Measurements from ENCODE around the gene SMARCA4.
A peak's percentile ranks its signal among the peaks of the same experiment; 100 is the strongest.

Gene SMARCA4

DNA sequence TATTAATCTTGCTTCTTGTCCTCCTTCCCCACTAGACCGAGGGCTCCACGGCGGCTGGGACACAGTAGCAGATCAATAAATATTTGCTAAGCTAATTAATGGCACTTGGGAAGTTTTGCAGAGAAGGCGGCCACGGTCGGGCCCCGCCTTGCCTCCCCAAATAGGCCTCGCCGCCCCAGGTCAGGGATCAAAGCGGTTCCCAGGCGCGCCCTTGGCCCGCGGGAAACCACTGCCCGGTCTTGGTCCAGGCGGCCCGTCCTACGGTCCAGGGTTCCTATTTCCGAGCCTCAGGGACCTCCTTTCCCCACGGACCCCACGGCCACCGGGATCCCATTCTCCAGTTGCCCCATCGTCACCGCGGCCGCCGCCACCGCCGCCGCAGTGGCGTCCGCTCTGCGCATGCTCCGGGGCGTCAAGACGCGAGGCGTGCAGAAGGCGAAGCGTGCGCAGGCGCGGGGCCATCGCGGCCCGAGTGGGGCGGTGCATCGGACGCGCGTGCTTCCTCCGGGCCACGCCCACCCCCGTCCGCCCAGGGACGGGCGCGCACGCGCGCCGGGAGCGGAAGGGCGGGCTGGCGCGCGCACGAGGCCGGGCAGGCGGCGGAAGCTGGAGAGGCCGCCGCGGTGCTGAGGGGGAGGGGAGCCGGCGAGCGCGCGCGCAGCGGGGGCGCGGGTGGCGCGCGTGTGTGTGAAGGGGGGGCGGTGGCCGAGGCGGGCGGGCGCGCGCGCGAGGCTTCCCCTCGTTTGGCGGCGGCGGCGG, at the start of gene SMARCA4:
TSS of gene SMARCA4 (plus strand) at position 717 of the 759 bp plus-strand sequence. CDS start 23,122 bp downstream, outside the sequence.
- peak; percentile 97 for DNase-seq

DNA sequence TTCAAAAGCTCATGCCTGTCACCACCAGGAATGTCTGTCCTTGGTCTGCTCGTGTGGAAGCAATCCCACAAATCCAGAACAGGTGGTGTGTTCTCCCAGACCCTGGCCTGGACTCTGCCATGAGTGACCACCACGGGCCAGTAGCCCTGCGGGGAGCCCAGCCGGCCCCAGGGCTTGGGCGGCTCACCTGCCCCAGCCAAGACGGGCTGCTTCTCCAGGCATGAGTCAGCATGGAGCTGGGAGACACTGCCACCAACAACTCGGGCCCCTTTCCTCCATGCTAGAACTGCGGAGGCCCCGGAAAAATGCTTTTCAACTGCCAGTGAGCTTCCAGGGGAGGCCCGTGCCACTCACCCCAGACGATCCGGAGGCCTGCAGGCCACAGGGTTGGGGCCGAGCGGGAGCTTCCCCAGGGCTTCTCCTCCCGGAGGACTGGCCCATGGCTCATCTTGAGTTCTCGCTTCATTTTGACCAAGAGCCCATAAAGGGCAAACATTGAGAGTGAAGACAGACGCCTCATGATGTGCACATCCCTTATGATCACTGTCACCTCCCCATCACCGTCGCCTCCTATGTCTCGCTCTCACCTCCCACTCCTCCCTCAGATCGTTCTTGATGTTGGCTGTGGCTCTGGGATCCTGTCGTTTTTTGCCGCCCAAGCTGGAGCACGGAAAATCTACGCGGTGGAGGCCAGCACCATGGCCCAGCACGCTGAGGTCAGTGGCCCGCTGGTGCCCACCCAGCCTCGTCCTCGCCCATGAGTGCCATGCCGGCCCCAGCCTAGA, 49.1 kb upstream of the SMARCA4 start:
- no peak for DNase-seq

GRCh38 chr19:10912619-10913018, 48.2 kb upstream of the SMARCA4 start:
- no peak for DNase-seq

DNA sequence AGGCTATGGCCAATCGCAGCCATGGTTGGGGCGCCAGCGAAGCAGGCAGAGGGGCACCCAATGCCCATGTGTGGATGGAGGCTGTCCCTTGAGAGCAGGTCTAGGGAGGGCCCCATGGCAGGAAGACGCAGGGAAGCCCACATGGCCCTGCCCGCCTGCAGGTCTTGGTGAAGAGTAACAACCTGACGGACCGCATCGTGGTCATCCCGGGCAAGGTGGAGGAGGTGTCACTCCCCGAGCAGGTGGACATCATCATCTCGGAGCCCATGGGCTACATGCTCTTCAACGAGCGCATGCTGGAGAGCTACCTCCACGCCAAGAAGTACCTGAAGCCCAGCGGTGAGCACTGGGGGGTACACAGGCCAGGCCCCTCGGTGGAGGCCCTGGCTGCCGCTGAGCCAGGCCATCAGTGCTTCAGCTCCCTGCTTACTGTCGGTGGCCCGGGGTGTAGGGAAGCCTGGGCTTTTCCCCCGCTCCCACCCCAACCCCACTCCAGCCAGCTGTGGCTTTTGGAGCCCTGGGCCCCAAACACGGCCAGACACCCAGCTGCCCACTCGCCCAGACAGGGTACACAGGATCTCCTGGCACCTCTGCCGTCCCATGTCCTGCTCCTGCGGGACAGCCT, 47.0 kb upstream of the SMARCA4 start:
- no peak for DNase-seq

GRCh38 chr19:10915130-10916091, 45.4 kb upstream of the SMARCA4 start:
- DNase-seq = no peak

GRCh38 chr19:10916602-10917001, 44.2 kb upstream of the SMARCA4 start:
- DNase-seq = no peak

DNA sequence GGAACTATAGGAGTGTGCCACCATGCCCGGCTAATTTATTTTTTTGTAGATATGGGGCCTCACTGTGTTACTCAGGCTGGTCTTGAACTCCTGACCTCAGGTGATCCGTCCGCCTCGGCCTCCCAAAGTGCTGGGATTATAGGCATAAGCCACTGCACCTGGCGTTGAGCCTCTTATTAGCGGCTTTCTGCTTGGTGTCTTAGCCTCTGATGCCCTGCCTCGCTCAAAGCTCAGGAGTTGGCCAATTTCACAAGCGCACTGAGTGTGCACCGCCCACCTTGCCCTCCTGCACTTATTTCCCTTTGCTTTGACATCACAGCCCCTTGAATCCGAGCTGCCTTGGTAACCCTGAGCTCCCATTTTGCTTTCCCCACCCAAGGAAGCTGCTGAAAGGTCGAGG, 42.5 kb upstream of the SMARCA4 start:
- DNase-seq = no peak

DNA sequence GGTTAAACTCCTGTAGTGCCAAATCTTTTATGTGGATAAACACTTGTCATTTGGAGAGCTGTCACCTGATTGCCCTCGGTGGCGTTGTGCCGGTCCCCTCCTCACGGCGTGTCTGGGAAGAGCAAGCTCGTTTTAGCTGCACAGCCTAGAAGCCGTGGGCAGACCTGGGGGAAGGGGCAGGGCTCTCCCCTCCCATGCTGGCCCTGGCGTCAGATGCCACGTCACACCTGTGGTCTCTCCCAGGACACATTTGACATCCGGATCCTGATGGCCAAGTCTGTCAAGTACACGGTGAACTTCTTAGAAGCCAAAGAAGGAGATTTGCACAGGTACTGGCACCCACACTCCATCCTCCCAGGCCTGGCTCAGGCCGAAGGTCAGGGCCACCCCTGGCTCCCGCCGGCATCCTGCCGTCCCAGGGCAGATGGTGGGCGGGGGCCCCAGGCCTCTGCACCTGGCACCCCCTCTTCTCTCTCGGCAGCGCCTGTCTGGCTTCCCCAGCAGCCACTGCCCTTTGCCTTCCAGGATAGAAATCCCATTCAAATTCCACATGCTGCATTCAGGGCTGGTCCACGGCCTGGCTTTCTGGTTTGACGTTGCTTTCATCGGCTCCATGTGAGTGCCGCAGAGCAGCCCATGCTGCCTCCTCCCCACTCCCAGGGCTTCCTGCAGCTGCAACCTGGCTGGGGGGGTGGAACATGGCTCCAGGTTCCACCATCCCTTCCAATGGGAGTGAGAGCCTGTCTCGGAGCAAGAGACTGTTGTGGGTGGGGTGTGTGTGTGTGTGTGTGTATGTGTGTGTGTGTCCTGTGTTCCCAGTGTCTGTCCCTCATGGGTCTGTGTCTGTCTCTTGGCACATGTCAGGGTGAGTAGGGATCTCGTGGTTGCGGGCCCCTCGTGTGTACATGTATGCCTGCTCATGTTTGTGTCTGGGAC, 41.2 kb upstream of the SMARCA4 start:
- DNase-seq = no peak

DNA sequence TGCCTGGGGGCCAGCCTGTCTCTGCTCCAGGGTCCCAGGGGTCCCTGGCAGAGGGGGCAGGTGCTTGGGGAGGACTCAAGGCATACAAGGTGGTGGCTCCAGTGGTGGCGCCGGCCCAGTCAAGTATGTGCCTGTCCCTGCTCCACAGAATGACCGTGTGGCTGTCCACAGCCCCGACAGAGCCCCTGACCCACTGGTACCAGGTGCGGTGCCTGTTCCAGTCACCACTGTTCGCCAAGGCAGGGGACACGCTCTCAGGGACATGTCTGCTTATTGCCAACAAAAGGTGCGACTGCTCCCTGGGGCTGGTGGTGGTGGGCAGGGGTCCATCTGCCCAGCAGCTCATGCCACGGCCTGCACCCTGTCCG, 40.6 kb upstream of the SMARCA4 start:
- no peak for DNase-seq

DNA sequence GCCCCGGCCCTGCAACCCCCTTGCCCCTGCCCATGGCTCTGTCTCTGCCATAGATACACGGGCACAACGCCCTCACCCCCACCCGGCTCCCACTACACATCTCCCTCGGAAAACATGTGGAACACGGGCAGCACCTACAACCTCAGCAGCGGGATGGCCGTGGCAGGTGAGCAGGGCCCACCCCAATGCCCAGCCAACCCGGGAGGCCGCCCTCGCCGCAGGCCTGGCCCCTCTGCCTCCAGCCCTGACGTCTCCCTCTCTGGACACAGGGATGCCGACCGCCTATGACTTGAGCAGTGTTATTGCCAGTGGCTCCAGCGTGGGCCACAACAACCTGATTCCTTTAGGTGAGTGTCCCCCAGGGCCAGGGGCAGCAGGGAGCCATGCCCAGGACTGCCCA, 40.0 kb upstream of the SMARCA4 start:
- DNase-seq = no peak

DNA sequence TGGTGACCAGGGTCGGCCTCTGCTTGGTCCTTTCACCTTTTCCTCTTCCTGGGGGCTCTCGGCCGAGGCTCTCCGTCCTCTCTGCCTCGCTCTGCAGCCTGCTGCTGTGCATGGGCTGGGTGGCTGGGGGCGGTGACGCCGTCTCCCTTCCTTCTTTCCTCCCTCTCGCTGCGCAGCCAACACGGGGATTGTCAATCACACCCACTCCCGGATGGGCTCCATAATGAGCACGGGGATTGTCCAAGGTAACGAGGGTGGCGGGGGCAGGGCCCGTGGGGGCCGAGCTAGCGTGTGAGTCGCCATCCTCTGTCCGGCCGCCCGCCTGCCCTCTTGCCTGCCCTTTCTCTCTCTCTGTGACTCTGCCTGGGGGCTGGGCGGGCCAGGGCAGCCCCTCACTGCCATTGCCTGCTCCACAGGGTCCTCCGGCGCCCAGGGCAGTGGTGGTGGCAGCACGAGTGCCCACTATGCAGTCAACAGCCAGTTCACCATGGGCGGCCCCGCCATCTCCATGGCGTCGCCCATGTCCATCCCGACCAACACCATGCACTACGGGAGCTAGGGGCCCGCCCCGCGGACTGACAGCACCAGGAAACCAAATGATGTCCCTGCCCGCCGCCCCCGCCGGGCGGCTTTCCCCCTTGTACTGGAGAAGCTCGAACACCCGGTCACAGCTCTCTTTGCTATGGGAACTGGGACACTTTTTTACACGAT, 39.5 kb upstream of the SMARCA4 start:
- no peak for DNase-seq

DNA sequence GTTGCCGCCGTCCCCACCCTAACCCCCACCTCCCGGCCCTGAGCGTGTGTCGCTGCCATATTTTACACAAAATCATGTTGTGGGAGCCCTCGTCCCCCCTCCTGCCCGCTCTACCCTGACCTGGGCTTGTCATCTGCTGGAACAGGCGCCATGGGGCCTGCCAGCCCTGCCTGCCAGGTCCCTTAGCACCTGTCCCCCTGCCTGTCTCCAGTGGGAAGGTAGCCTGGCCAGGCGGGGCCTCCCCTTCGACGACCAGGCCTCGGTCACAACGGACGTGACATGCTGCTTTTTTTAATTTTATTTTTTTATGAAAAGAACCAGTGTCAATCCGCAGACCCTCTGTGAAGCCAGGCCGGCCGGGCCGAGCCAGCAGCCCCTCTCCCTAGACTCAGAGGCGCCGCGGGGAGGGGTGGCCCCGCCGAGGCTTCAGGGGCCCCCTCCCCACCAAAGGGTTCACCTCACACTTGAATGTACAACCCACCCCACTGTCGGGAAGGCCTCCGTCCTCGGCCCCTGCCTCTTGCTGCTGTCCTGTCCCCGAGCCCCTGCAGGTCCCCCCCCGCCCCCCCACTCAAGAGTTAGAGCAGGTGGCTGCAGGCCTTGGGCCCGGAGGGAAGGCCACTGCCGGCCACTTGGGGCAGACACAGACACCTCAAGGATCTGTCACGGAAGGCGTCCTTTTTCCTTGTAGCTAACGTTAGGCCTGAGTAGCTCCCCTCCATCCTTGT, 38.8 kb upstream of the SMARCA4 start:
- DNase-seq = no peak

- DNase-seq = no peak
These were observed 38.2 kb upstream of the SMARCA4 start for GRCh38 chr19:10922638-10923014.

DNA sequence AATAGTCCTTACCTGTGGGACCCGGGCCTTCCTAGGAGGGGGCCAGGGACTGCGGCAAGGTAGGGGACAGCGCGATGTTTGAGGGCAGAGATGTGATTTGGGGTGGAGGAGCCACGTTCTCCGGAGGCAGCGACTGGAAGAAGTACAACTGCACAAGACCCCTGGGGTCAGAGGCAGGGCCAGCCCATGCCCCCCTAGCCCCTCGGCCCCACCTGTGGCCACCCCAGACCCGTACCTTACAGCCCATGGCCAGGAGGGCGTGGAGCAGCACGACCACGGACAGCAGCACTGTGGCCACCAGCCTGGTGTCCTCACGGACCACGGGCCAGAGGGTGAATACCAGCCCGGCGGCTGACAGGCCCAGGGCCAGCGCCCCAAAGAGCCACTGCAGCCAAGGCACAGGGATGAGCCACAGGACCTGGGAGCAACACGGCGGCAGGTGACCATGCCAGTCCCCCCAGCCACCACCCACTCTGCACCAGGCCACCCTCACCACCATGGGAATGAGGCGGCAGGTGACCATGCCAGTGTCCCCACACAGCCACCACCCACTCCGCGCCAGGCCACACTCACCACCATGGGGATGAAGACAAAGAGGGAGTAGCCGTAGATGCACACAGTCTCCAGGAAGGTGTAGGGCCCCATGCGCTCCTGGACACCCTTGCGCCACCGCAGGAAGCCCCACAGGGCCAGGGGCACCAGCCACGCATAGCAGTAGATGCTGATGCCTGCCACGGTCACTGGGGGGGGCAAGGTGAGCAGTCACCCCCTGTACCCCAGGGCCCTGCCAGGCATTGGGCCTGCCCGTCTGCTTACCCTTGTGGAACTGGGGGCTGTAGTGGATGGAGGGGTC, 37.3 kb upstream of the SMARCA4 start:
- DNase-seq = no peak

DNA sequence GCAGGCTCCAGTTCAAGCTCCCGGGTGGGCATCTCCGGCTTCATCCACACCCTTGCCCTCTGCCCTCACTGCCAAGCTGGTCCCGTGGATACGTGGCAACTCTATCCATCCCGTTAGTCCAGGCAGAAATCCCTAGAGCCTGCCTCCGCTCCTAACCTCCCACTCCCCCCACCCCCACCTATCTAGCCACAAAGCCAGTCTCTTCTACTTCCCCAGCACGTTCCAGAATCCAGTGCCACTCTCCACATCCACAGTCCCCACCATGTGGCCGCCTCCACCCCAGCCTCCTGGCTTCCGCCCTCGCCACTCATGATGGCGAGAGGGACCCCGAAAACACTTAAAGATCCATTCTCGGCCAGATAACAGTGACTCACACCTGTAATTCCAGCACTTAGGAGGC, 36.2 kb upstream of the SMARCA4 start:
- DNase-seq = no peak

DNA sequence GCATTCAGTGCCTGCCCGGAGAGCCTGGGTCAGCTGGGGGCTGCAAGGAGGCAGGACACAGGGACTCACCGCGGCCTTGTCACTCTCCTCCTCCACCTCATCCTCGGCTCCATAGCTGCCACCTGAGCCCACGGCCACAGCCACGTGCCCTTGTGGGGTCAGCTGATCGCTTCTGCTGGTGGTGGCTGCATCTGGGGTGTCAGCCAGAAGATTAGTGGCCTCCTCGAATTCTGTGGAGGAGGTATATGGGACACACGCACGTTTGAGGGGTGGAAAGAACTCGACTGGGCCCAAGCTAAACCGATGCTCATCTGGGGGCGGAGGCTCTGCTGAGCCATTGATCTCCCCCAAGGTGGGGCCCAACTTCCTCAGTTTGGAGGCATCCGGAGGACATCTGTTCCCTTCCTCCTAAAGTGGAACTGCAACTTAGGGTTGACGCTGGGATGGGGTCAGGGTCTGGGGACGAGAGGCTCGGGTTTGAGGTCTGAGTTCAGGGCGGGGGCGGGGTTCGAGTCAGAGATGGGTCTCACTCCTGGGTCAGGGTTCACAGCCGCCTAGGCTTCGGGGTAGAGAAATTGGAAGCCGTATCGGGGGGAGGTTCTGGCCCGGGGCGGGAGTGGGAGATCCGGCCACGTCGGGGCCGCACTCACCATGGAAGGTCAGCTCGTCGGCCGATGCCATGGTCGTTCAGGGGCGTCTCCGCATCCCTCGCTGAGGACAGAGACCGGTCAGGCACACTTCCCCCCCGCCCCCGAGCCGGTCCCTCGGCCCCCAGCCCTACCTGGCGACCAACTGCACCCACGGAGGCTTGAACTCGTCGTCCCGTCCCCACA, 32.9 kb upstream of the SMARCA4 start:
- DNase-seq = no peak

DNA sequence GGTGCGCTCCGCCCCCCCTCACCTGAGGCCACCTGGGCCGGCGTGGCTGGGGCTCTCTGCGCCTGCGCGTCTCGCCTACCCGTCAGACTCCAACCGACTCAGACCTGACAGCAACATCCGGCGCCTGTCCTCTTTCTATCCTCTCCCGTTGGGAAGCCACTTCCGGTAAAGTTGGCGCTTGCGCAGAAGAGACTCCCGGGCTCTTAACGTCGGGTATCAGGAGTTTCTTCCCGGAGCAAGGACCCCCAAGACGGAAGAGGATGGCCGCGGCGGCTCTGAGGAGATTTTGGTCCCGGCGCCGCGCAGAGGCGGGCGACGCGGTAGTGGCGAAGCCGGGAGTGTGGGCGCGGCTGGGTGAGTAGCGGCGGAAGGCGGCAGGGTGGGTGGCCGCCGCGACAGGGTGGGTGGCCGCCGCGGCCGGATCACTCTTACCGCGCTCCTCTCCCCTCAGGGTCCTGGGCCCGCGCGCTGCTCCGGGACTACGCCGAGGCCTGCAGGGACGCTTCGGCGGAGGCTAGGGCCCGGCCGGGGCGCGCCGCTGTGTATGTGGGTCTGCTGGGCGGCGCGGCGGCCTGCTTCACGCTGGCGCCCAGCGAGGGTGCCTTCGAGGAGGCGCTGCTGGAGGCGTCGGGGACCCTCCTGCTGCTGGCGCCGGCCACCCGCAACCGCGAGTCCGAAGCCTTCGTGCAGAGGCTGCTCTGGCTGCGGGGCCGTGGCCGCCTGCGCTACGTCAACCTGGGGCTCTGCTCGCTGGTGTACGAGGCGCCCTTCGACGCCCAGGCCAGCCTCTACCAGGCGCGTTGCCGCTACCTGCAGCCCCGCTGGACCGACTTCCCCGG, 32.0 kb upstream of the SMARCA4 start, which contains the start of the genes TIMM29 and YIPF2:
TSS of gene TIMM29 (plus strand) at position 249 of the 839 bp plus-strand sequence. CDS start at position 261, 12 bp downstream.
TSS of gene YIPF2 (minus strand) at position 77 of the 839 bp plus-strand sequence. CDS start 229 bp downstream, outside the sequence.
- DNase-seq = peak; percentile 97

Measured in NCI-H774 (cell line).